Psoas muscle (tissue), 8 donors: ENCODE measurements around the gene TMEM51. TPM values are rescaled to one million over a fixed set of nuclear protein-coding genes. Genes with fewer than 3 reads are reported as not detected.

ENCODE experiments used
- ATAC-seq, 4 donors: fragments of 200-7000 bp; cut with Tn5 transposase; one replicate each; pipeline ENCODE4 v1.9.1; 2020; ENCODE audit warnings: moderate library complexity in 3 of 4, mild to moderate bottlenecking in 2 of 4
- DNase-seq, 2 donors: peaks; one replicate each; pipeline ENCODE4 v3.0.0-alpha.2; 2020
- H3K27ac ChIP-seq: fragments of 200-600 bp; one replicate; pipeline ENCODE4 v1.8.0; 2022
- H3K27me3 ChIP-seq, 3 donors: fragments of 200-600 bp in 1 of 3; one replicate each; pipeline versions ENCODE4 v1.6.1 to v1.8.0; 2013 to 2022; ENCODE audit warnings: low read length in 2 of 3, mild to moderate bottlenecking in 2 of 3, moderate library complexity in 1 of 3; ENCODE audit not compliant: insufficient read depth in 3 of 3
- H3K36me3 ChIP-seq, 2 donors: fragments of 200-600 bp in 1 of 2; one replicate each; pipeline versions ENCODE4 v1.6.1 to v1.8.0; 2013 to 2022; ENCODE audit warnings: low read depth in 1 of 2, mild to moderate bottlenecking in 1 of 2, moderate library complexity in 1 of 2; ENCODE audit not compliant: insufficient read depth in 1 of 2
- H3K4me1 ChIP-seq: fragments of 200-600 bp; one replicate; pipeline ENCODE4 v1.8.0; 2022
- H3K4me3 ChIP-seq: fragments of 200-600 bp; one replicate; pipeline ENCODE4 v1.8.0; 2022; ENCODE audit warnings: mild to moderate bottlenecking
- H3K9me3 ChIP-seq: fragments of 200-600 bp; one replicate; pipeline ENCODE4 v1.8.0; 2022
- CTCF ChIP-seq: fragments of 200-600 bp; IDR thresholded peaks from one replicate; pipeline ENCODE4 v1.8.0; 2022; ENCODE audit warnings: antibody characterized with exemption
- WGBS, 3 donors: extraction: QIAGEN DNeasy Blood & Tissue Kit; methylation state at CpG; one replicate each; pipeline versions ENCODE4 v1.1.6 to v1.1.7; 2013; 5-methylcytosine and 5-hydroxymethylcytosine counted together
- intact Hi-C, 2 donors: fragments of 100-400 bp; cut with DNase I; formaldehyde crosslinking; loops; one replicate each; pipeline versions ENCODE4 v1.11.0 to v1.14.2; 2022
- polyA plus RNA-seq, 3 donors: library from polyadenylated mRNA; stranded (reverse); fragments of 200-250 nt; gene quantifications; one replicate each; pipeline ENCODE4 v1.2.3, GENCODE V29; 2013
- total RNA-seq, 4 donors: library from RNA; stranded (reverse); fragmentation: NEBNext Ultra II Directional in 2 of 4; extraction: Animal tissue kit (Norgen Biotek cat#: 25700) in 2 of 4; gene quantifications; one replicate each; pipeline versions ENCODE4 v1.2.1 to v1.2.4, GENCODE V29; 2021 to 2023
- donor health status: healthy with polysubstance abuse.
- donor health status: DM: no; HTN: no; CAD: no; lungs with moderate emphysema.
- donor health status: Bipolar disorder and iron deficiency.
- donor health status: healthy.
- donor health status: DM: yes; HTN: yes; CAD: no.
- donor health status: DM: no; HTN: no; CAD: no.
- donor health status: DM: no; HTN: no; CAD: no.
- donor health status: DM: yes; HTN: yes; CAD: no.

TMEM51 gene
- total and polyA plus RNA-seq, 7 donors: 0.67 to 1.7 (median 0.97) TPM

- no peaks in the 10 kb centered on the region for H3K4me1 ChIP-seq
- H3K27me3 ChIP-seq: no peaks in the 10 kb centered on the region
- WGBS, 3 donors: 72 to 84% (median 75%) methylated on average over 7 of the region's 7 CpGs
- TF ChIP-seq CTCF: no peak
- intact Hi-C loops: no loop called here
- ATAC-seq (no peak), DNase-seq (no peak)
- H3K4me3 ChIP-seq: no peak overlapping the region
- H3K9me3 ChIP-seq: no peaks in the 10 kb centered on the region
- H3K27ac ChIP-seq: no peak overlapping the region
- H3K36me3 ChIP-seq: no peaks in the 10 kb centered on the region
Measured at GRCh38 chr1:15204931-15205330, 51.4 kb downstream of the TMEM51 start.

GRCh38 chr1:15205586-15206346 is 52.2 kb downstream of the TMEM51 start:
- H3K9me3 ChIP-seq: no peaks in the 10 kb centered on the region
- intact Hi-C loops: no loop called here
- 84 to 89% (median 85%) methylated on average over 12 of the region's 12 CpGs for WGBS, 3 donors
- ATAC-seq (no peak), DNase-seq (peak in 1 of 2 donors; percentile 13)
- no peak overlapping the region for H3K4me3 ChIP-seq
- no peak overlapping the region for H3K27ac ChIP-seq
- H3K27me3 ChIP-seq: no peaks in the 10 kb centered on the region
- no peaks in the 10 kb centered on the region for H3K36me3 ChIP-seq
- TF ChIP-seq CTCF: no peak
- no peaks in the 10 kb centered on the region for H3K4me1 ChIP-seq

GRCh38 chr1:15206418-15207030 is 53.0 kb downstream of the TMEM51 start:
- intact Hi-C loops: no loop called here
- no peaks in the 10 kb centered on the region for H3K36me3 ChIP-seq
- WGBS, 3 donors: 53 to 62% (median 53%) methylated on average over 8 of the region's 8 CpGs

GRCh38 chr1:15207031-15207828 is 53.7 kb downstream of the TMEM51 start:
- no peak overlapping the region for H3K4me3 ChIP-seq
- H3K9me3 ChIP-seq: no peaks in the 10 kb centered on the region
- intact Hi-C loops: no loop called here
- no peak overlapping the region for H3K27ac ChIP-seq
- 57 to 64% (median 61%) methylated on average over 25 of the region's 25 CpGs for WGBS, 3 donors
- H3K27me3 ChIP-seq: no peaks in the 10 kb centered on the region
- H3K4me1 ChIP-seq: no peaks in the 10 kb centered on the region
- TF ChIP-seq CTCF: no peak
- H3K36me3 ChIP-seq: no peaks in the 10 kb centered on the region
- no peak for ATAC-seq
- DNase-seq: peak in 1 of 2 donors; percentile 28

More at GRCh38 chr1:15206418-15207030, 53.0 kb downstream of the TMEM51 start:
- H3K27me3 ChIP-seq: no peaks in the 10 kb centered on the region
- no peak for TF ChIP-seq CTCF
- H3K27ac ChIP-seq: no peak overlapping the region
- H3K9me3 ChIP-seq: no peaks in the 10 kb centered on the region
- no peaks in the 10 kb centered on the region for H3K4me1 ChIP-seq
- DNase-seq: peak in 1 of 2 donors; percentile 38
- no peak for ATAC-seq
- H3K4me3 ChIP-seq: no peak overlapping the region
